K562 (cell line): ENCODE data around the gene HSPA6. TPM values are rescaled to one million over a fixed set of nuclear protein-coding genes. Genes with fewer than 3 reads are reported as not detected.

Source experiments
- CBX2 ChIP-seq: fragments of 200-600 bp; sonication (generic); IDR thresholded peaks from one replicate; pipeline ENCODE4 v1.6.1; 2012; ENCODE audit warnings: mild to moderate bottlenecking, low read length, inconsistent platforms; ENCODE audit not compliant: insufficient read depth, poor library complexity, severe bottlenecking
- CBX5 ChIP-seq: IDR thresholded peaks from 2 replicates; pipeline ENCODE4 v1.6.1; 2014; ENCODE audit warnings: low read depth, borderline replicate concordance
- CCAR2 ChIP-seq: fragments of 200-400 bp; formaldehyde crosslinking; IDR thresholded peaks from 2 replicates; pipeline ENCODE4 v1.6.1; 2017; ENCODE audit warnings: mild to moderate bottlenecking, low read depth, low read length
- ETV1 ChIP-seq: fragments of 450-650 bp; conservative IDR thresholded peaks from 2 replicates; pipeline ENCODE4 v1.6.1; 2016; ENCODE audit warnings: missing genetic modification characterization, control low read depth, low read depth, missing compliant biosample characterization
- ETV5 ChIP-seq: sonication (generic); formaldehyde crosslinking; IDR thresholded peaks from 2 replicates; pipeline ENCODE4 v1.4.0; 2020; ENCODE audit warnings: low read depth, mild to moderate bottlenecking, missing genetic modification reagents
- ILF3 ChIP-seq: fragments of 450-650 bp; IDR thresholded peaks from 2 replicates; pipeline ENCODE4 v1.6.1; 2018; ENCODE audit warnings: antibody characterized with exemption, mild to moderate bottlenecking, moderate library complexity, borderline replicate concordance
- MTA2 ChIP-seq: fragments of 450-650 bp; IDR thresholded peaks from 2 replicates; pipeline ENCODE4 v1.6.1; 2016; ENCODE audit warnings: low read depth
- NFXL1 ChIP-seq: fragments of 450-650 bp; formaldehyde crosslinking; IDR thresholded peaks from 2 replicates; pipeline ENCODE4 v1.4.0; 2021; ENCODE audit warnings: mild to moderate bottlenecking
- POLR2AphosphoS5 ChIP-seq: IDR thresholded peaks from 2 replicates; pipeline ENCODE4 v1.6.1; 2011; ENCODE audit warnings: mild to moderate bottlenecking, low read depth, low read length, moderate library complexity; ENCODE audit not compliant: control insufficient read depth, insufficient read depth
- POLR2G ChIP-seq: fragments of 200-400 bp; formaldehyde crosslinking; IDR thresholded peaks from 2 replicates; pipeline ENCODE4 v1.6.1; 2017; ENCODE audit warnings: low read depth, mild to moderate bottlenecking, antibody characterized with exemption, low read length, moderate library complexity
- RB1 ChIP-seq: fragments of 450-650 bp; IDR thresholded peaks from 2 replicates; pipeline ENCODE4 v1.6.1; 2017; ENCODE audit warnings: low read depth, mild to moderate bottlenecking
- RBFOX2 ChIP-seq: fragments of 200-400 bp; formaldehyde crosslinking; IDR thresholded peaks from 2 replicates; pipeline ENCODE4 v1.6.1; 2017; ENCODE audit warnings: low read depth, mild to moderate bottlenecking, low read length, moderate library complexity
- RBM39 ChIP-seq: fragments of 200-400 bp; formaldehyde crosslinking; optimal IDR thresholded peaks from 2 replicates; pipeline ENCODE3; 2018; ENCODE audit warnings: low read depth, low read length
- SREBF2 ChIP-seq: sonication (generic); formaldehyde crosslinking; IDR thresholded peaks from 2 replicates; pipeline ENCODE4 v1.4.0; 2020; ENCODE audit warnings: mild to moderate bottlenecking, missing genetic modification reagents
- TSC22D4 ChIP-seq: fragments of 450-650 bp; IDR thresholded peaks from 2 replicates; pipeline ENCODE4 v1.6.1; 2016; ENCODE audit warnings: missing genetic modification characterization, missing biosample characterization, control low read depth
- ZFX ChIP-seq: sonication (generic); formaldehyde crosslinking; IDR thresholded peaks from 2 replicates; pipeline ENCODE4 v1.8.0; 2022; ENCODE audit warnings: mild to moderate bottlenecking, missing genetic modification reagents, moderate library complexity
- ZNF146 ChIP-seq: IDR thresholded peaks from one replicate; pipeline ENCODE4 v1.6.1; 2018; ENCODE audit warnings: missing compliant biosample characterization; ENCODE audit not compliant: unreplicated experiment
- ZNF232 ChIP-seq: sonication (generic); formaldehyde crosslinking; IDR thresholded peaks from 2 replicates; pipeline ENCODE4 v1.8.0; 2022; ENCODE audit warnings: mild to moderate bottlenecking, missing genetic modification reagents
- ZNF589 ChIP-seq: fragments of 200-800 bp; sonication (Bioruptor generic); IDR thresholded peaks from 2 replicates; pipeline ENCODE4 v1.6.1; 2016; ENCODE audit warnings: low read depth, missing genetic modification characterization, missing compliant biosample characterization
- ZNF717 ChIP-seq: fragments of 250-450 bp; sonication (Bioruptor Pico); IDR thresholded peaks from 2 replicates; pipeline ENCODE4 v1.5.0; 2021
- polyA plus RNA-seq, 8 experiments: library from polyadenylated mRNA; depleted of rRNA in 4 of 8; stranded (reverse) in 5 of 8; unstranded in 3 of 8; fragments of >200 nt; fragmentation: Nextera tagmentation in 2 of 8; fragmentation: Illumina TruSeq in 1 of 8; extraction: Ambion mirVana in 2 of 8; extraction: Trizol in 1 of 8; gene quantifications; 2 replicates each; pipeline versions ENCODE4 v1.2.1 to v1.2.3, GENCODE V29; 2011 to 2014; ENCODE audit warnings: inconsistent platforms in 1 of 8, missing spikeins in 1 of 8
- total RNA-seq, 7 experiments: library from RNA; depleted of rRNA in 6 of 7; stranded (reverse); fragments of >200 nt in 6 of 7; fragmentation: Illumina TruSeq in 2 of 7; extraction: Trizol in 2 of 7; gene quantifications; 2 replicates each; pipeline versions ENCODE4 v1.2.1 to v1.2.3, GENCODE V29; 2011 to 2021; ENCODE audit warnings: low replicate concordance in 1 of 7
- TF ChIP-seq, protein P1 (sequence below): fragments of 450-650 bp; IDR thresholded peaks from 2 replicates; pipeline ENCODE4 v1.6.1; 2017; ENCODE audit warnings: antibody characterized with exemption, mild to moderate bottlenecking
- TF ChIP-seq, protein P2 (sequence below): fragments of 450-650 bp; IDR thresholded peaks from 2 replicates; pipeline ENCODE4 v1.6.1; 2016; ENCODE audit warnings: low read depth, mild to moderate bottlenecking, moderate library complexity
- TF ChIP-seq, protein P3 (sequence below): sonication (generic); formaldehyde crosslinking; IDR thresholded peaks from 2 replicates; pipeline ENCODE4 v1.8.0; 2022; ENCODE audit warnings: mild to moderate bottlenecking, missing genetic modification reagents

HSPA6 gene
- total and polyA plus RNA-seq, 9 of the 15 experiments (the other 6 are each of a cell fraction or from before 2014, with no cell fraction given): 0.15 to 10.0 (median 2.4) TPM

DNA sequence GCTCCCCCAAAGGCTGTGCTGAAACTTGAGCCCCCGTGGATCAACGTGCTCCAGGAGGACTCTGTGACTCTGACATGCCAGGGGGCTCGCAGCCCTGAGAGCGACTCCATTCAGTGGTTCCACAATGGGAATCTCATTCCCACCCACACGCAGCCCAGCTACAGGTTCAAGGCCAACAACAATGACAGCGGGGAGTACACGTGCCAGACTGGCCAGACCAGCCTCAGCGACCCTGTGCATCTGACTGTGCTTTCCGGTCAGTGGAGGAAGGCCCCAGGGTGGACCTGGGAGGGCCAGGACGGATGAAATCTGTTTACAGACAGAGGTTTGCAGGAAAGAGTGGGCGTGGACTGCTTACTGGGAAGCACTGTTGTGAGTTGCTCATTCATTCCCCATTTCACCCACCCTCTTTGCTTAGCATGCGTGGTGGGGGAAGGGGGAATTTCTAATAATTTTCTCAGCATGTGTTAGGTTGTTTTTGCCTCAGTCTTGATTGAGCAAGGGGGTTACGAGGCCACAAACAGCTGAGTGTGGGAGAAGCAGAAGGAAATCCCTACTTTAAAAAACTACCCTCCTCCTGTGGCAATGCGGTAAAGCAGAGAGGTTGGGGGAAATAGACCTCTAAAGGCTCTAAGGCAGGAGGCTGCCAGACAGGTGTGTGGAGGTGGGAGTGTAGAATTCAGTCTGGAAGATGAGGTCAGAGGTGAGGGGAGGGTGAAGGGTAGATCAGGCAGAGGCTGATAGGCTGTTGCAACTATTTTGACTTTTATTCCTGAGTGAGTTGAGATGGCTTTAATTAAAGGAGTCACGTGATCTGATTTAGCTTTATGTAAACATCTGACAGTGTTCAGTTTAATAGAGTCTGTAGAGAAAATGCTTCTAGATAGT, 17.8 kb upstream of the HSPA6 start (continued):
- TF ChIP-seq ZFX (CRISPR knock-in tag) (peak; percentile 45), ZNF232 (CRISPR knock-in tag) (no peak), RBM39 (no peak), ETV1 (tag) (no peak), ZNF717 (no peak), ETV5 (CRISPR knock-in tag) (no peak), CBX2 (no peak), NFXL1 (no peak), CCAR2 (no peak), POLR2G (peak; percentile 46; the same call in 1 of the 2 replicates), SREBF2 (CRISPR knock-in tag) (no peak), ZNF589 (CRISPR knock-in tag) (no peak; the same call in 1 of the 2 replicates), POLR2AphosphoS5 (no peak; the same call in 1 of the 2 replicates), RBFOX2 (peak; percentile 70), RB1 (no peak), CBX5 (no peak), ZNF146 (CRISPR knock-in tag) (no peak), ILF3 (no peak), MTA2 (no peak), TSC22D4 (tag) (no peak)
- TF ChIP-seq, protein P1, sequence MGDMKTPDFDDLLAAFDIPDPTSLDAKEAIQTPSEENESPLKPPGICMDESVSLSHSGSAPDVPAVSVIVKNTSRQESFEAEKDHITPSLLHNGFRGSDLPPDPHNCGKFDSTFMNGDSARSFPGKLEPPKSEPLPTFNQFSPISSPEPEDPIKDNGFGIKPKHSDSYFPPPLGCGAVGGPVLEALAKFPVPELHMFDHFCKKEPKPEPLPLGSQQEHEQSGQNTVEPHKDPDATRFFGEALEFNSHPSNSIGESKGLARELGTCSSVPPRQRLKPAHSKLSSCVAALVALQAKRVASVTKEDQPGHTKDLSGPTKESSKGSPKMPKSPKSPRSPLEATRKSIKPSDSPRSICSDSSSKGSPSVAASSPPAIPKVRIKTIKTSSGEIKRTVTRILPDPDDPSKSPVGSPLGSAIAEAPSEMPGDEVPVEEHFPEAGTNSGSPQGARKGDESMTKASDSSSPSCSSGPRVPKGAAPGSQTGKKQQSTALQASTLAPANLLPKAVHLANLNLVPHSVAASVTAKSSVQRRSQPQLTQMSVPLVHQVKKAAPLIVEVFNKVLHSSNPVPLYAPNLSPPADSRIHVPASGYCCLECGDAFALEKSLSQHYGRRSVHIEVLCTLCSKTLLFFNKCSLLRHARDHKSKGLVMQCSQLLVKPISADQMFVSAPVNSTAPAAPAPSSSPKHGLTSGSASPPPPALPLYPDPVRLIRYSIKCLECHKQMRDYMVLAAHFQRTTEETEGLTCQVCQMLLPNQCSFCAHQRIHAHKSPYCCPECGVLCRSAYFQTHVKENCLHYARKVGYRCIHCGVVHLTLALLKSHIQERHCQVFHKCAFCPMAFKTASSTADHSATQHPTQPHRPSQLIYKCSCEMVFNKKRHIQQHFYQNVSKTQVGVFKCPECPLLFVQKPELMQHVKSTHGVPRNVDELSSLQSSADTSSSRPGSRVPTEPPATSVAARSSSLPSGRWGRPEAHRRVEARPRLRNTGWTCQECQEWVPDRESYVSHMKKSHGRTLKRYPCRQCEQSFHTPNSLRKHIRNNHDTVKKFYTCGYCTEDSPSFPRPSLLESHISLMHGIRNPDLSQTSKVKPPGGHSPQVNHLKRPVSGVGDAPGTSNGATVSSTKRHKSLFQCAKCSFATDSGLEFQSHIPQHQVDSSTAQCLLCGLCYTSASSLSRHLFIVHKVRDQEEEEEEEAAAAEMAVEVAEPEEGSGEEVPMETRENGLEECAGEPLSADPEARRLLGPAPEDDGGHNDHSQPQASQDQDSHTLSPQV: peak; percentile 51
- TF ChIP-seq, protein P2, sequence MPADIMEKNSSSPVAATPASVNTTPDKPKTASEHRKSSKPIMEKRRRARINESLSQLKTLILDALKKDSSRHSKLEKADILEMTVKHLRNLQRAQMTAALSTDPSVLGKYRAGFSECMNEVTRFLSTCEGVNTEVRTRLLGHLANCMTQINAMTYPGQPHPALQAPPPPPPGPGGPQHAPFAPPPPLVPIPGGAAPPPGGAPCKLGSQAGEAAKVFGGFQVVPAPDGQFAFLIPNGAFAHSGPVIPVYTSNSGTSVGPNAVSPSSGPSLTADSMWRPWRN: no peak
- TF ChIP-seq, protein P3, sequence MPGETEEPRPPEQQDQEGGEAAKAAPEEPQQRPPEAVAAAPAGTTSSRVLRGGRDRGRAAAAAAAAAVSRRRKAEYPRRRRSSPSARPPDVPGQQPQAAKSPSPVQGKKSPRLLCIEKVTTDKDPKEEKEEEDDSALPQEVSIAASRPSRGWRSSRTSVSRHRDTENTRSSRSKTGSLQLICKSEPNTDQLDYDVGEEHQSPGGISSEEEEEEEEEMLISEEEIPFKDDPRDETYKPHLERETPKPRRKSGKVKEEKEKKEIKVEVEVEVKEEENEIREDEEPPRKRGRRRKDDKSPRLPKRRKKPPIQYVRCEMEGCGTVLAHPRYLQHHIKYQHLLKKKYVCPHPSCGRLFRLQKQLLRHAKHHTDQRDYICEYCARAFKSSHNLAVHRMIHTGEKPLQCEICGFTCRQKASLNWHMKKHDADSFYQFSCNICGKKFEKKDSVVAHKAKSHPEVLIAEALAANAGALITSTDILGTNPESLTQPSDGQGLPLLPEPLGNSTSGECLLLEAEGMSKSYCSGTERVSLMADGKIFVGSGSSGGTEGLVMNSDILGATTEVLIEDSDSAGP: no peak
